Measurements from ENCODE around the gene SYNM. TPM values are rescaled to one million over a fixed set of nuclear protein-coding genes. Genes with fewer than 3 reads are reported as not detected.
A peak's percentile ranks its signal among the peaks of the same experiment; 100 is the strongest.

The SYNM gene
- total and polyA plus RNA-seq, 8 donors = 4.0 to 469 (median 146) TPM

DNA sequence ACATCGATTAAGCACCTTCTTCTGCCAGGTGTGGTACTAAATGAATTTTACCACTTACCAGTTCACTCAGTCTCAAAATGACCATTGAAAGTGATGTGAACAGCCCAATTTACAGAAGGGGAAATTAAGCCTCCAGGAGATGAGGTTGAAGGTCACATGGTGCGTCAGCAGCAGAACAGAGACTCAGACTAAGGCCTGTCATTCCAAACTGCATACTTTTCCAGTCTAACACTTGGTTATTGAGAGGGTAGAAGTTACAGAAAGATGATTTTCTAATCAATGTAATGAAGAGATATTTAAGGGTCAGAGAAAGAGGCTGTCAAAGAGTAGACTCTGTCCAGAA is 76.1 kb downstream of the SYNM start:
- WGBS, 5 donors = 73 to 79% (median 74%) methylated on average over 2 of the region's 2 CpGs
- no peak for DNase-seq
- H3K4me3 ChIP-seq = no peak overlapping the region
- H3K36me3 ChIP-seq = peaks cover 0 to 24% (median 13%) of the 10 kb centered on the region in 4 donors
- H3K27me3 ChIP-seq = no peaks in the 10 kb centered on the region
- intact Hi-C loops (cut with DNase I; ENCODE audit: low total_unique reads) = no loop called here
- H3K27ac ChIP-seq = peak overlapping the region in 4 of 5 donors; percentile 35 to 77 (median 60)
- H3K9me3 ChIP-seq = no peaks in the 10 kb centered on the region
- H3K4me1 ChIP-seq = peaks cover 0 to 52% (median 13%) of the 10 kb centered on the region in 4 donors
- TF ChIP-seq POLR2AphosphoS5 (IDR thresholded peaks at IDR 0.05) (no peak), POLR2A (IDR thresholded peaks at IDR 0.05) (no peak), EP300 (IDR thresholded peaks at IDR 0.05) (no peak)
- TF ChIP-seq, protein P1, sequence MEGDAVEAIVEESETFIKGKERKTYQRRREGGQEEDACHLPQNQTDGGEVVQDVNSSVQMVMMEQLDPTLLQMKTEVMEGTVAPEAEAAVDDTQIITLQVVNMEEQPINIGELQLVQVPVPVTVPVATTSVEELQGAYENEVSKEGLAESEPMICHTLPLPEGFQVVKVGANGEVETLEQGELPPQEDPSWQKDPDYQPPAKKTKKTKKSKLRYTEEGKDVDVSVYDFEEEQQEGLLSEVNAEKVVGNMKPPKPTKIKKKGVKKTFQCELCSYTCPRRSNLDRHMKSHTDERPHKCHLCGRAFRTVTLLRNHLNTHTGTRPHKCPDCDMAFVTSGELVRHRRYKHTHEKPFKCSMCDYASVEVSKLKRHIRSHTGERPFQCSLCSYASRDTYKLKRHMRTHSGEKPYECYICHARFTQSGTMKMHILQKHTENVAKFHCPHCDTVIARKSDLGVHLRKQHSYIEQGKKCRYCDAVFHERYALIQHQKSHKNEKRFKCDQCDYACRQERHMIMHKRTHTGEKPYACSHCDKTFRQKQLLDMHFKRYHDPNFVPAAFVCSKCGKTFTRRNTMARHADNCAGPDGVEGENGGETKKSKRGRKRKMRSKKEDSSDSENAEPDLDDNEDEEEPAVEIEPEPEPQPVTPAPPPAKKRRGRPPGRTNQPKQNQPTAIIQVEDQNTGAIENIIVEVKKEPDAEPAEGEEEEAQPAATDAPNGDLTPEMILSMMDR (IDR thresholded peaks at IDR 0.05) = no peak

DNA sequence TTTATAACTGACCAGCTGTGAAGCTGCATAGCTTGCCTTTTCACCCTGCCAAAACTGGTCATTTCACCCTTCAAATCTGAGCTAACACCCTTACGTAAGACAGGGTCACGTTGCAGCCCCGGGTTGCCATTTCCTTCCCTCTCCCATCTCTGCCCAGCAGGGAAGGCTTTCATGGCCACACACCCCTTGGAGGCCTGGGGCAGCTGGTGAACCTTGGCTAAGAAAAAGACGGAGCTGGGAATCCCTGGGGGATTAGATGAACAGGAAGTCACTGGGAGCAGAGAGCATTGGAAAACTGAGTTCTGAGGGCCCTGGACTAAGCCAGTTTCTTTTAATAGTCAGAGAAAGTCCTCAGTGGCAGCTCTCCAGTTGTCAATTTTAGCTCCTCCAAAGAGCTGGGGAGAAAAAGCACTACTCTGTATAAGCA is 76.7 kb downstream of the SYNM start:
- Histone ChIP-seq H3K4me3 (no peak overlapping the region), H3K9me3 (no peaks in the 10 kb centered on the region), H3K27ac (peak overlapping the region in 4 of 5 donors; percentile 35 to 77 (median 60)), H3K4me1 (peaks cover 0 to 45% (median 12%) of the 10 kb centered on the region in 4 donors), H3K36me3 (peaks cover 0 to 24% (median 13%) of the 10 kb centered on the region in 4 donors), H3K27me3 (no peaks in the 10 kb centered on the region)
- TF ChIP-seq POLR2A (IDR thresholded peaks at IDR 0.05) (no peak), POLR2AphosphoS5 (IDR thresholded peaks at IDR 0.05) (peak in 2 of 3 donors; percentile 6 to 34)
- intact Hi-C loops (cut with DNase I; ENCODE audit: low total_unique reads) = no loop called here
- WGBS, 5 donors = 36 to 54% (median 49%) methylated on average over 4 of the region's 4 CpGs
- no peak for DNase-seq

DNA sequence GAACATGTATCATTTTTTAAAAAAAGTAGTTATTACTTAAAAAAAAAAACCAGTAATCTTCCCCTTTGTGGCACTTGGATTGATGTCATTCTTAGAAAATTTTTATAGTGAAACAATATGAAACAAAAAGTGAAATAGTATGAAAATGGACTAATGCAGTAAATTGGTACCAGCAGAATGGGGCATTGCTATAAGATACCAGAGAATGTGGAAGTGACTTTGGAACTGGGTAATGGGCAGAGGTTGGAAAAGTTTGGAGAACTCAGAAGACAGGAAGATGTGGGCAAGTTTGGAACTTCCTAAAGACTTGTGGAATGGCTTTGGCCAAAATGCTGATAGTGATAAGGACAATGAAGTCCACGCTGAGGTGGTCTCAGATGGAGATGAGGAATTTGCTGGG is 77.9 kb downstream of the SYNM start:
- Histone ChIP-seq H3K27me3 (no peaks in the 10 kb centered on the region), H3K4me1 (peaks cover 0 to 33% (median 7%) of the 10 kb centered on the region in 4 donors), H3K36me3 (peaks cover 0 to 24% (median 13%) of the 10 kb centered on the region in 4 donors), H3K4me3 (no peak overlapping the region), H3K9me3 (no peaks in the 10 kb centered on the region), H3K27ac (no peak overlapping the region)
- 78 to 93% (median 90%) methylated on average over 1 of the region's 1 CpG for WGBS, 5 donors
- DNase-seq = no peak
- no peak for TF ChIP-seq POLR2AphosphoS5 (IDR thresholded peaks at IDR 0.05)
- TF ChIP-seq, protein P1 (IDR thresholded peaks at IDR 0.05) = no peak
- no peak for TF ChIP-seq EP300 (IDR thresholded peaks at IDR 0.05)
- no peak for TF ChIP-seq POLR2A (IDR thresholded peaks at IDR 0.05)
- intact Hi-C loops (cut with DNase I; ENCODE audit: low total_unique reads) = no loop called here

Other genes with a start within 250 kb of the SYNM start
- gene PGPEP1L, start 97.3 kb upstream of the SYNM start, total RNA-seq = not detected
- under 1 TPM in 1 of 3 donors, not detected in 2; 0.13 TPM for gene PGPEP1L, start 97.3 kb upstream of the SYNM start, polyA plus RNA-seq
- 10 to 100 TPM in 4 of 5 donors, 1 to 10 TPM in 1; 3.8 to 75.3 (median 25.0) TPM for gene TTC23, start 144.5 kb downstream of the SYNM start, total RNA-seq
- gene TTC23, start 144.5 kb downstream of the SYNM start, polyA plus RNA-seq = 10 to 100 TPM in 1 of 3 donors, 1 to 10 TPM in 2; 6.9 to 13.3 (median 7.7) TPM
- 10 to 100 TPM; 21.4 to 82.6 (median 28.0) TPM for gene LRRC28, start 146.4 kb downstream of the SYNM start, total RNA-seq
- gene LRRC28, start 146.4 kb downstream of the SYNM start, polyA plus RNA-seq = 10 to 100 TPM in 2 of 3 donors, 1 to 10 TPM in 1; 9.6 to 32.5 (median 13.6) TPM